Measurements from ENCODE around the gene SLAIN2.

GRCh38 chr4:48420144-48420543, 78.8 kb downstream of the SLAIN2 start:
- no peak for TF ChIP-seq CTCF (IDR thresholded peaks at IDR 0.05)
- no peak for TF ChIP-seq POLR2A (IDR thresholded peaks at IDR 0.05)

All from heart left ventricle (tissue), 13 donors.